GM21360 (cell line): Measurements from ENCODE around the gene TNRC18.

Experiments used
- ATAC-seq: cut with Tn5 transposase; IDR thresholded peaks from one replicate; pipeline ENCODE4 v1.9.1; 2021; ENCODE audit warnings: mild to moderate bottlenecking, moderate library complexity; ENCODE audit not compliant: unreplicated experiment

Gene TNRC18

DNA sequence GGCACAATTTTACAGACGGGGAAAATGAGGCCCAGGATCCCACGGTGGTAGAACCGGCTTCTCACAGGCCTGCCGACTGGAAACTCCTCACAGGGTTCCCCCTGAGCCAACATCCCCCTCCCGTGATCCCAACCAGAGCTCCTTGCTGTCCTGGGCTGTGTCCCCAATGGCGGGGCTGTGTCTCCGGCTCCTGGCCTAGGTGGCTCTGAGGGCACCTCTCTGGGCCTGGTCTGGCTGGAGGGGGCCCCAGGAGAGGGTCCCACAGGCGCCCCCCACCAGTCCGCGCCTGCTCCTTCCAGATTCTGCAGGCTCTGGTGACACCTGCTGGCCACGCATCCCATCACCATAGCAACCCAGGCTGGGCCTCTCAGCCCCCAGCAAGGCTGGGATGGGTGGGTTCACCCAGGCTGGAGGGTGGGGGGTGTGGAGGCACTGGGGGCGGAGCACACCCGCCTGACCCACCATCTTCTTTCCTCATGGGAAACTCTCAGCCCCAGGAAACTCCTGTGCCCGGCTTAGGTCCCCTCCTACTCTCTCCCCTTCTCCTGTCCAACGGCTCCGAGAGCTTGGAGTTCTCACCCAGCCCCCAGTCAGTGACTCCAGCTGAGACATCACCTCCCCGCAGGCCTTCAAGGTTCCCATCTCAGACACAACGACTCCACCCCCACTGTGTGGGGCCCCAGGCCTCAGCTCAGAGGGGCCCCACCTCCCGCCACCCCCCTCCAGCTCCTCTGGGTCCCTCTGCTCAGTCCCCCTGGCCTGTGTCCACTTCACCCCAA lies 27.1 kb upstream of the TNRC18 start:
- no peak for ATAC-seq

DNA sequence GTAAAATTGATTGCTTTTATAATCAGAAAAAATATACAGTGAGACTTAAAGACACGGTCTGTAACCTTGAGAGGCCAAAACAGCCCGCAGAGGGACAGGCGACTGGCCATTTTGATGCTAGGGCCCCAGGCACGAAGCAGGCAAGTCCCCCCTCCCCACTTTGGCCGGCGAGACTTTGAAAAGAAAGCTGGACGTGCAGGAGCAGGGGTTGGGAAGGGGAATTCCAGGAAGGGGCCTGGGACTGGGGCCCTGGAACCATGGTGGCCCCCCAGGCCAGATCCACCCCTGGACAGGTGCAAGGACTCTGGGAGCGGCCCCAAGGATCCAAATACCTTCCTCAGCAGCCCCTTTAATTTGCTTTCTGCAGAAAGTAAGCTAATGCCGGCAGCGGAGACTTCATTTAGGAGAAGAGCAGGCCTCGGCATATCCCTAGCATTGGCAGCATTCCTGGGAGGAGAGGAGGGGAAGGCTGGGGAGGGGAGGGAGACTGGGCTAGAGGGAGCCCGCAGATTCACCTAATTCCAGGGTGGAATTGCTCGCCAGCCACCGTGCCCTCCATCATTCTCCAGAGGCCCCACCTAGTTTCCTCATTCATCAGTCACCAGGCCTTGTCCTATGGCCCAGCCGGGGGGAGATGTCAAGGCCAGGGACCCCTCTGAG lies 24.9 kb upstream of the TNRC18 start:
- ATAC-seq, result no peak

DNA sequence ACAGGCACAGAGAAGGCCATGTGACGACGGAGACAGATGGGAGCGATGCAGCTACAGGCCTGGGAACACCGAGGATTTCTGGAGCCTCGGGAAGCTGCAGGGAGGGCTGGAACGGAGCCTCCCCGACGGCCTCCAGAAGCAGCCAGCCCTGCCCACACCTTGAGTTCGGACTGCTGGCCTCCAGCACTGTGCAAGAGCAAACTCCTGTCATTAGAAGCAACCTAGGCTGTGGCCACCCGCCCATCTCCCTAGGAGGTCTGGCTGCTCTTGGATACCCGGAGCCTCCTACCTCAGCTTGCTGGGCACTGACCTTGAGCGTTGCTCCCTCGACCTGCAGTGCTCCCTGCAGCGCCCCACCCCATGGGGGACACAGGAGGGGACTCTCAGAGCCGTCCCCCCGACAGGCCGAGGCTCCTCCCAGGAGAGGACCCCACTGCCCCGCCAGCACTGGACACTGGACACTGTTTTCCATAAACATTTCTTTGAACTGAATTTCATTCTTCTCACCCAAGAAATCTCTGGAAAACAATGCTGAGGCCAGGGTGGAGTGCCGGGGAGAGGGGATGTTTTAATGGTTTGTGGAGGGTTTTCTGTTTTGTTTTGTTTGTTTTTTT lies 22.5 kb upstream of the TNRC18 start:
- ATAC-seq, result no peak

DNA sequence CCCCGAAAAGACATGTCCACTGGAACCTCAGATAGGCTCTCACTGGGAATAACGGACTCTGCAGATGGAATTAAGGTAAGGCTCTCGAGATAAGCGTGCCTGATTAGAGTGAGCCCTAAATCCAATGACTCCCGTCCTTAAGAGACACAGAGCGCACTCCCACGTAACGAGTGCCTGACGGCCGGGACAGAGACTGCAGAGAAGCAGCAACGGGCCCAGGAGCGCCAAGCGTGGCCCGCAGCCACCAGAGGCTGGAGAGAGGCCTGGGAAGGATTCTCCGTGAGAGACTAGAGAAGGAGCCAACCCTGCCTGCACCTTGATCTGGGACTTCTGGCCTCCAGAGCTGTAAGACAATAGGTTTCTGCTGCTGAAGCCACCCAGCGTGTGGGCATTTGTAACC lies 20.0 kb upstream of the TNRC18 start:
- ATAC-seq, result no peak

DNA sequence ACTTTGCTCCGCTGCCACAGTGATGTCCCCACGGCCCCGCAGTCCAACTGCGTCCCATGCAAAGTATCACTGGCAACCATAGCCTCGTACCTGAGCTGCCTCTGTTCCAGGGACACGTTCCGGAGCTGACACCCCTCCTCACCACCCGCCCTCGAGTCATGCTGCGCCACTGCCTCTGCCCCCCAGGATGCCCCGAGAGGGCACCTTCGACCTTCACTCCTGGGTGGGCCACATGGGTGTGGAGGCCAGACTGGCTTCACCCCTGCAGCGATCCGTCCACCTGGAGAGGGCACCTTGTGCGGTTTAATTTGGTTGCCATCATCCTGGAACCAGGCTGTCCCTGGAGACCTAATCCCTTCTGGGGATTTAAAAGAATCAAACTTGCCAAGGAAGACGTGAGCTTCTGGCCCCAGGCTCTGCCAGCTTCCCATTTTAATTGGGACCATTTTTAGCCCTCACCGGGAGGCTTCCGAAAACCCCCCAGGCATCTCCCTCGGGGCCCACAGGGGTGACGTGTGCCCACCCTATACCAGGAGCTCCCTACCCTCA lies 19.2 kb upstream of the TNRC18 start:
- no peak for ATAC-seq

DNA sequence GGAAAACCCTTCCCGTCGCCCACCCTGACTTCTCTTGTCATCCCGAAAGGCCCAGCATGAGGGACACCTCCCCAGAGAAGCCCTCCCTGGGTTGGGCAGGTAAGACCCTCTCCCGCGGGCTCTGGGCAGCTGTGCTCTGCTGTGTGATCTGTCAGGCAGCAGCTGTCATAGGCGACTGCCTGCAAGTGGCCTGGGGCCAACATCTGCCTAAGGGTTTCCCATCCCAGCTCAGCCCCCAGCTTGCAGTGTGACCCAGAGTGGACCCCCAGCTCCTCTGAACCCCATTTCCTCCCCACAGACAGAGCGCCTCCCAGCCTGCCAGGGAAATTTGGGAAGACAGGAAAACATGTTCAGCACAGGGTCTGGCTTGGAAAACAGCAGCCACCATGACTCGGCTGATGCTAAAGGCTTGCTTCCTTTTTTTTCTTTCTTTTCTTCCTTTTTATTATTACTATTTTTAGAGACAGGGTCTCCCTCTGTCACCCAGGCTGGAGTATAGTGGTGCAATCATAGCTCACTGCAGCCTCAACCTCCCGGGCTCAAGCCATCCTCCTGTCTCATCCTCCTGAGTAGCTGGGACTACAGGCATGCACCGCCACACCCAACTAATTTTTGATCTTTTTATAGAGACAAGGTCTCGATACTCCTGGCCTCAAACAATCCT lies 18.3 kb upstream of the TNRC18 start:
- ATAC-seq, result no peak

DNA sequence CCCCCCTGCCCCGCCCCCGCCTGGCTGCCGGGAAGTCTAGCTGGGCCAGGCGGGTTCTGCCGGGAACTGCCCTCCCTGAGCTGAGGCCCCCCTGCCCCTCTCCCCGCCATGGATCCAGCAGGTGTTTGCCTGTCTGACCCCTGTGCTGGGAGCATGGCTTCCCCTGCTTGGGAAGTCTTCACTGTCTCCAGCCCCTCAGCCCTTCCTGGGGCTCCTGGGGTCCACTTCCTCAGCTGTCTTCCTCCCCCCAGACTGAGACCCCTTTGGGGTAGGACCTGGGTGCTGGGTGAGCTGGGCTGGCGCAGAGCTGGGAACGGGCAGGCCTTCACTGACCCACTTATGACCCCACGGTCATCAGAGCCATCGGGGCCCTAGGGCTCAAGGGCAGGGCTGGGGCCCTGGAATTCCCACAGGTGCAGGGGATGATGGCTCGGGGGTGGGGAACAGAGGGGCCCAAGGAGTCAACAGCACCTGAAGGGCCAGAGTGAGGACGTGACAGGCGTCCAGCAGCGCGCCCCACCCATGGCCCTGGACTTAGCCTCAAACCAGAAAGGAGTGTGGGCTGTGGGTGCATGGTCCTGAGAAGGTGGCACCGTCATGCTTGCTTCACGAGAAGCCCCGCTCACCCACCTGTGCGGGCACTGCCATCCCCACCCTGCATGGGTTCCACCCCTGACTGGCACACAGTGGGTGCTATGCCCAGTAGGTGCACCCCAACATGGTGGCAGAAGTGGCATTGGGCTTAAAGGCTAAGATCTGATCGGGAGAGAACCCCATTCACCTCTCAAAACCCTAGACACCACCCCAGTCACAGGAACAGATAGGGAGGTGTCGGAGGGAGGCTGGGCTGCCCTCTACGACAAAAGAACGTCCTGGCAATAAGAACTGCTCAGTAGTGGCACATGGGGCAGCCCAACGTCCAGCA lies 16.2 kb upstream of the TNRC18 start:
- no peak for ATAC-seq

DNA sequence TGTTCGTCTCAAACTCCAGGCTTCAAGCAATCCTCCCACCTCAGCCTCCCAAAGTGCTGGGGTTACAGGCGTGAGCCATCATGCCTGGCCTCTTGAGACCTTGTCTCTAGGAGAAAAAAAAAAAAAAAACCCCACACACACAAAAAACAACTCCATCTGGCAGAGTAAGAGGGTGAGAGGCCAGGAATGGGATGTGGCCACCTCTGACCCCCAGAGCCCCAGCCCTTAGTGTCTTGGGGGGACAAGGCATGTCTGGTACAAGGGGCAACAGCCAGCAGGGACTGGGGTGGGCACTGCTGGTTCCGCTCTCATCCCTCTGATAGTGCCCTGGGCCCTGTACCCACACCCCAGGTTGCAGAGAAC lies 15.6 kb upstream of the TNRC18 start:
- no peak for ATAC-seq

DNA sequence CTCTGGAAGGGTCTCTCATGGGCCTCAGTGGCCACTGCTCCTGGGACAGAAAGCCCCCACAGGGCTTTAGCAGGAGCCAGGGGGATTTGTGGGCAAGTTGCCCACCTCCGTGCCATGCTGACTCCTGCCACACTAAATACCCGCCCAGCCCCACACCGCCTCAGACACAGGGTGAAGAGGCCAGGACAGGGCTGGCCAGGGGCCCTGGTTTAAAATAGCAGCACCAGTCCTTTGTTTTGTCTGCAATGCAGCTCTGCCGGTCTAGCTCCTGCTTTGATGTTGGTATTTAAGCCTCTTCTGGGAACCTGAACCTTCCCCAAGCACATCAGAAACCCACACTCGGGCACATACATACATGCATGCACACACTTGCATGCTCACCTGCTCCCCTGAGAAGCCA lies 14.4 kb upstream of the TNRC18 start:
- no peak for ATAC-seq

DNA sequence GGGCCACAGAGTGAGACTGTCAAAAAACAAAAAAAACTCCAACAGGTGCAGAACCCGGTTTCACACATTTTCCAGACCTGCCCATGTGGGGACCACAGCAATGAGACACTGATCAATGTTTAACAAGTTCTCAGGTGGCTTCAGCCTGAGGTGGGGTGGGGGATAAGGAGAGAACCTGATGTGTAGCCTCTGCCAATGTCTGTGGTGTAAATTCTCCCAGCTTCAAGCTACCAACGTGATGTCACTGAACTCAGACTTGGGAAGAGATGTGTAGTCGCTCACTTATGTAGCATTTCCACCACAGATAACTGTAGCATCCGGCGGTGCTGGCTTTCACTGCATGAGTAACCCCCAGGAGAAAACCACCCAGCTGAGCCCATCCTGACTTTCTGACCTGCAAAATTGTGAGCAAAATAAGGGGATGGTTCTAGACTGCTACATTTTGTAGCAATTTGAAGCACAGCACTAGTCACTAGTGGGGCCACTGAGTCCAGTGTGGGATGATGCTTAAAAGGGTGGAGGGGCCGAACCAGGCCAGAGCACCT lies 13.8 kb upstream of the TNRC18 start:
- ATAC-seq, result no peak

DNA sequence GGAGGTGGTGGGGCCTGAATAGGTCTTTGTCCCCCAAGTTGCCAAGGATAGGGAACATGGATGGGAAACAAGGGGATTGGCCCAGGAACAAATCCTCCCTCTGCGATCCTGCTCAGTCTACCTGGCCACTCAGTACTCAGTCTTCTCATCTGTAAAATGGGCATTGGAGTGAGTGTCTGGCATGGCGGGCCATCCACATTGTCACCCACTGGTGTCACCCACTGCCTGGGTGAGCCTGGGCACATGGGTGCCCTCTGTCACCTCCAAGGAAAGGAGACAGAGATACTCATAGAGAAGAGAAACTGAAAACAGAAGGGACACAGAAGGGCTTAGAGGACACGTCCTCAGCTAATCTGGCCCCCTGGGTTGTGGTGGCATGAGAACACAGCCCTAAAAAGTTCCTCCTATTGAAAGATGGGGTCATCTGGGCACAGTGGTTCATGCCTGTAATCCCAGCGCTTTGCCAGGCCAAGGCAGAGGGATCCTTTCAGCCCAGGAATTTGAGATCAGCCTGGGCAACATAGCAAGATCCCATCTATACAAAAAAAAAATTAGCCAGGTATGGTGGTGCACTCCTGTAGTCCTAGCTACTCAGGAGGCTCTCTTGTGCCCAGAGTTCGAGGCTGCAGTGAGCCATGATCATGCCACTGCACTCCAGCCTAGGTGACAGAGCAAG lies 12.5 kb upstream of the TNRC18 start:
- ATAC-seq, result no peak

DNA sequence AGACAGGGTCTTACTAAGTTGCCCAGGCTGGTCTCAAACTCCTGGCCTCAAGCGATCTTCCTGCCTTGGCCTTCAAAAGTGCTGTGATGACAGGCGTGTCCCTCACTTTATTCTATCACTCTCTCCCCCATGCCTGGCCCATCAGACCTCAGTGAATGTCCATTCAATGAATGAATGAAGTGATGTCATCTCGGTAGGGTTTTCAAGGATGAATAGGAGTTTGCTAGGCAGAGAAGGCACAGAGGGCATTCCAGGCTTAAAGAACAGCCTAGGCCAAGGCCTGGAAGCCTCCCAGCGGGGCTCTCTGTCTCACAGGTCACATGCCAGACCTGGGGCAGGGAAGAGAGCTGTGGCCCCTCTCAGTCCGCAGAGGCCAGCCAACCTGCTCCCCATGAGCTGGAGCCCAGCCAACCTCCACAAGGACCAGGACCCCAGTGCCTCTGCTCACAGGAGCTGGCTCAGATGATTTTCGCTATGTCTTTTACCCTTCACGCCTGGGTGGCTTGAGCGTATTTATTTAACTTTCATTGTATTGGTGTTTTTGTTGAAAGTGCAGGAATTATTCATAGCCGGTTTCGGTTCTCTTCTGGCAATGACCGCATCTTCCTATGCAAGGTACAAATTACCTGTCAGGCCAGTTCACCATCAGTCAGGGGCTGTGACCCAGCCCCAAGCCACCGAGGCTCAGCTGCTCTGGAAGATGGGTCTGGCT lies 11.8 kb upstream of the TNRC18 start:
- no peak for ATAC-seq

DNA sequence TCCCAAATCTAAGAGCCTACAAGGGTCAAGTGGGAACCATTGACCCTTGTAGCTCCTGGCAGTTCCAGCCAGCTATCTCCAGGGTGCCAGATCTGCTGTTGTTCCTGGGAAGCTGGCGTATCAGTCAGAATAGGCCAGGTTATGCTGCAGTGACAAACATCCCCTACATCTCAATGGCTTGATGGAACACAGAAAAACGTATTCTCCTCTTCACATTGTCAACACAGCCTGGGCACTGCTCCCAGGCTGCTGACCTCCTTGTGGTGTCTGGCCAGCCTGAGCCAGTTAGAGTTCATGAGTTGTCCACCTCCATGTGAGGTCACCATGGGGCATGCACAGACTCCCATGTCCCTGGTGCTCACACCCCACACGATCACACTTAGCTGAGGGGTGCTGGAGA lies 9.5 kb upstream of the TNRC18 start:
- no peak for ATAC-seq

DNA sequence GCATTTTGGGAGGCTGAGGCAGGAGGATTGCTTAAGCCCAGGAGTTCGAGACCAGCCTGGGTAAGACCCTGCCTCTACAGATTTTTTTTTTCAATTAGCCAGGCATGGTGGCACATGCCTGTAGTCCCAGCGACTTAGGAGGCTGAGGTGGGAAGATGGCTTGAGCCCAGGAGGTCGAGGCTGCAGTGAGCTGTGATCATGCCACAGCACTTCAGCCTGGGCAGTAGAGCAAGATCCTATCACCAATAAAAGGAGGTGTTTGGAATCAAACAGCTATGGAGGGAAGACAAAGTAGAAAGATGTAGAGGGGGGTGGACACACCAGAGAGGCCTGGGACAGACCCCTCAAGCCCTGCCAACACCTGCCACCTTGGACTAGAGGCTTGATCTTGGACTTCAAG lies 9.1 kb upstream of the TNRC18 start:
- no peak for ATAC-seq

DNA sequence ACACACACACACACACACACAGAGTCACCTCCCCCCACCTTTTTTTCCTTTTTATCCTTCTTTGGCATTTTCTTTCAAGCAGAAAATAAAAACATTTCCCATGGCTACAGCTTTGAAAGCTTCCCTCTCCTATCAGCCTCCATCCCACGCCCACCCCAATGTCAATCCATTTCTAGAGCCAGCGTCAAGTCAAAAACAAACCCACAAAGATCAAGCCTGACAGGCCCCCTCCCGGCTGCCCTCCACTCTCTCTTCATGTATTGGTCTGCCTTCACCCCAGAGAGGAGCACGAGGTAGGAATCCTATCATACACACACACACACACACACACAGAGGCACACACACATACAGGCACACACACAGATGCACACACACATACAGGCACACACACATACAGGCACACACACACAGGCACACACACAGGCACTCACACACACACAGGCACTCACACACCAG lies 8.0 kb upstream of the TNRC18 start:
- no peak for ATAC-seq

DNA sequence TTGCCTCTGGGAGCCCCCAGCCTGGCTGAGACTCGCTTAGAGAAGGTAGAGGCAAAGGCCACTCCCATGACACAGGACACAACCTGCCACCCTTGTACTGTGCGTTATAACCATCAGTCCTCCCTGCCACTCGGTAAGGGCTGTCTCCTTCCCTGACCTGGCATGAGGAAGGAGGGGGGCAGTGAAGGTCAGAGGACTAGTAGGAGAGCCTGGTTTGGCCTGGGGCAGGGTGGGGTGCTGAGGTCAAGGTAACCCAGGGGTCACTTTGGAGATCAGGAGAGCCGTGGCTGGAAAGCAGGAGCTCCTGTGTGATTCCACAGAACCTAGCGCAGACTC lies 6.9 kb upstream of the TNRC18 start:
- ATAC-seq, result no peak

DNA sequence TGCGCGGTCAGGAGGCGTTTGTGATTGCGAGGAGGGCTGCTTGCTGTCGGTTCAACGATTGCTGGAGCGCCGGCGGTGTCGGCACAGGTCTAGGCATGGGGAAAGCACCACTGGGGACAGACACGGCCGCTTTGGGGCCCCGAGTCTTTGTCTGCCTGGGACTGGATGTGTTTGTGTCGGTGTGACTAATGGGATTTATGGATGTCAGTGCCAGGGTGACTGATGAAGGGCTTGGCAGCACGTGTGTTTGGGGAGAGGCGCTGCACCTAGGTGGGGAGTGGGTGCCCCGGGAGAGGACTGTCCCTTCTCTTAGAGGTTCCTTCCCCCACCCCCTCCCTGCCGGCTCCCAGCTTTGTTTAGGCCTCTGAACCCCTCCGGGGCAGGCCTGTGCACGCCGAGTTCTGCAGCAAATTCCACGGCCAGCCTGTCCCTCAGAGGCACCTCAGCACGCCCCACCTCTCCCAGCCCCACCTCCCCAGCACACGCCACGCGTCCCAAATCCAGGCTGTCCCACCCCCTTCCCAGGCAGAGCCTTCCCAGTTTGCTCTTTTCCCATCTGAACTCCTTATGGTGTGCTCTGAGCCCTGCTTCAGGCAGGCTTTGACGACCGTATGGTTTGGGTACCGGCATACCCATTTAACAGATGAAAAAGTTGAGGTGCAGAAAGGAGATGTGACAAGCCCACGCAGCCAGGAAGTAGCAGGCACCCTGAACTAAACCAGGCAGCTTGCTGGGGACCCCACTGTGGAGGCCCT lies 6.4 kb upstream of the TNRC18 start:
- no peak for ATAC-seq

DNA sequence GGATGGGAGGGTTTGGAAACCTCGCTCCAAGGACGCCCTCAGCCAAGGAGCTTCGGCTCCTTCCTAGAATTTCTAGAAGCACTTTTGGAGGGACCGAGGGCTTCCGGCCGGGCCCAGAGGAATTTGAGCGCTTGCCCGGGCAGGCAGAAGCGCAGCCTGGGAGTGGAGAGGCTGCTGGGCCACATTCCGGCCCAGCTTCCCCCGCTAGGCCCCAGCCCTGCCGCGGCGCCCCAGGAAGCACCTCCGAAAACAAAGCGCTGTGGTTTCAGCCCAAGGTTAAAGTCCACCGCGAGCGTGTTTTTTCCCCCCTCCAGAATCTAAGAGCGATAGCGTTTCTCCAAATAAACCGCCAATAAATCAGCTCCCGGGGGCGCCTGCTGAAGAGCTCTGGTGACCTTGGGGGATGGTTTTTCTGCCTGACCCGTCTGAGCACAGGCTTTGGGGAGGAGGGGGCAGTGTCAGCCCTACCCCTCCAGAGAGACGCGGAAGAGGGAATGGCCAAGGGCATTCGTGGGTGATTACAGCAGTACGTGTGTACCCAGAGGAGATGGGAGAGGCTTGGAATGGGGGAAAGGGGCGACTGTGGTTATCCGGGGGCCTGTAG lies 5.7 kb upstream of the TNRC18 start:
- ATAC-seq, result no peak
